GM21515 (cell line): ENCODE measurements around the gene KIF7.
"Not testable (repeated sequence)": the region's sequence is repeated elsewhere in the genome, so short reads cannot be mapped to it uniquely, and the experiment has no call there.

ENCODE experiments used
- ATAC-seq: cut with Tn5 transposase; IDR thresholded peaks from one replicate; pipeline ENCODE4 v1.9.1; 2021; ENCODE audit not compliant: unreplicated experiment

The KIF7 gene

GRCh38 chr15:89654847-89655805 is at the start of gene KIF7:
KIF7 (minus strand) TSS chr15:89655467; CDS start chr15:89652930, 2,537 bp downstream.
- no peak for ATAC-seq

- ATAC-seq = no peak
These were observed 49.1 kb upstream of the KIF7 start for GRCh38 chr15:89704411-89704810.

- ATAC-seq = no peak
These were observed 39.9 kb upstream of the KIF7 start for GRCh38 chr15:89695198-89695597.

GRCh38 chr15:89693696-89694095 is 38.4 kb upstream of the KIF7 start:
- no peak for ATAC-seq

- no peak for ATAC-seq
These were observed 37.8 kb upstream of the KIF7 start for GRCh38 chr15:89693091-89693490.

GRCh38 chr15:89690276-89691218 is 35.3 kb upstream of the KIF7 start, which contains the start of the genes PEX11A and WDR93:
PEX11A (minus strand) TSS chr15:89690754; CDS start chr15:89690632, 122 bp downstream.
WDR93 (plus strand) TSS chr15:89690811; CDS start chr15:89701747, 10,936 bp downstream.
- ATAC-seq = peak; percentile 86

GRCh38 chr15:89689930-89690275 is 34.6 kb upstream of the KIF7 start:
- ATAC-seq = not testable (repeated sequence)

GRCh38 chr15:89686522-89686921 is 31.3 kb upstream of the KIF7 start:
- ATAC-seq = no peak

GRCh38 chr15:89685995-89686394 is 30.7 kb upstream of the KIF7 start:
- no peak for ATAC-seq

- no peak for ATAC-seq
These were observed 25.9 kb upstream of the KIF7 start for GRCh38 chr15:89681146-89681545.

GRCh38 chr15:89680282-89680873 is 25.1 kb upstream of the KIF7 start:
- no peak for ATAC-seq

GRCh38 chr15:89679212-89679611 is 23.9 kb upstream of the KIF7 start, which contains the start of gene PLIN1:
PLIN1 (minus strand) TSS chr15:89679367; CDS start chr15:89677489, 1,878 bp downstream.
- no peak for ATAC-seq

- ATAC-seq = no peak
These were observed 22.1 kb upstream of the KIF7 start for GRCh38 chr15:89677381-89677780.

- ATAC-seq = no peak
These were observed 20.3 kb upstream of the KIF7 start for GRCh38 chr15:89675606-89676005.

- ATAC-seq = no peak
These were observed 19.3 kb upstream of the KIF7 start for GRCh38 chr15:89674526-89674925.

- ATAC-seq = no peak
These were observed 17.9 kb upstream of the KIF7 start for GRCh38 chr15:89673165-89673512.

GRCh38 chr15:89672221-89673164 is 17.2 kb upstream of the KIF7 start:
- ATAC-seq = no peak

- no peak for ATAC-seq
These were observed 16.4 kb upstream of the KIF7 start for GRCh38 chr15:89671687-89672086.

GRCh38 chr15:89670971-89671560 is 15.8 kb upstream of the KIF7 start:
- no peak for ATAC-seq
